Lower leg skin (tissue), 3 donors: ENCODE data around the gene SIVA1.

Experiments used
- CTCF ChIP-seq, 3 donors: fragments of 450-650 bp; IDR thresholded peaks; one replicate each; pipeline ENCODE4 v1.5.1; 2016; ENCODE audit warnings: antibody characterized with exemption in 3 of 3, mild to moderate bottlenecking in 3 of 3, moderate library complexity in 2 of 3
- POLR2A ChIP-seq, 2 donors: fragments of 450-650 bp; IDR thresholded peaks; one replicate each; pipeline ENCODE4 v1.6.1; 2016 to 2017; ENCODE audit warnings: antibody characterized with exemption in 2 of 2, mild to moderate bottlenecking in 1 of 2, moderate library complexity in 1 of 2

GRCh38 chr14:104774453-104775072 is 21.6 kb downstream of the SIVA1 start:
- no peak for TF ChIP-seq CTCF (IDR thresholded peaks at IDR 0.05)
- TF ChIP-seq POLR2A (IDR thresholded peaks at IDR 0.05), result no peak
